ENCODE measurements around the gene MOSPD2.

DNA sequence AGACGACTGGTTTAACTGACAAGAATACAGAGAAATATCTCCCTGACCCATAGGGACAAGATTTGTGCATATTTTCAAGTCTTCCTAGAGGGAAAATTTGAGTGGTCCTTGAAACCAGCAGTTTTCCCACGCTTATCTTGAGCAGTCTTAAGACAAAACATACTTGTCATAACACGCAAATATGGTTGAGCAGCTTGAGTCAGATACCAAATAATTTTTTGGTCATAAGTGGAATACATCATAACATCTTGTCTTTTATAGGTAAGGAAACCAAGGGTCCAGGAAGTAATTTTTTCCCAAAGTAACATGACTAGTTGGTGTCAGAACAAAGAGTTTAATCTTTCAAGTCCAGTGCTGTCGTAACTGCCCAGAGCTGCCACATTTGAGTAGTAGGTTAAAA lies 50.5 kb downstream of the MOSPD2 start:
- TF ChIP-seq POLR2A (IDR thresholded peaks at IDR 0.05): no peak
- TF ChIP-seq, protein P1, sequence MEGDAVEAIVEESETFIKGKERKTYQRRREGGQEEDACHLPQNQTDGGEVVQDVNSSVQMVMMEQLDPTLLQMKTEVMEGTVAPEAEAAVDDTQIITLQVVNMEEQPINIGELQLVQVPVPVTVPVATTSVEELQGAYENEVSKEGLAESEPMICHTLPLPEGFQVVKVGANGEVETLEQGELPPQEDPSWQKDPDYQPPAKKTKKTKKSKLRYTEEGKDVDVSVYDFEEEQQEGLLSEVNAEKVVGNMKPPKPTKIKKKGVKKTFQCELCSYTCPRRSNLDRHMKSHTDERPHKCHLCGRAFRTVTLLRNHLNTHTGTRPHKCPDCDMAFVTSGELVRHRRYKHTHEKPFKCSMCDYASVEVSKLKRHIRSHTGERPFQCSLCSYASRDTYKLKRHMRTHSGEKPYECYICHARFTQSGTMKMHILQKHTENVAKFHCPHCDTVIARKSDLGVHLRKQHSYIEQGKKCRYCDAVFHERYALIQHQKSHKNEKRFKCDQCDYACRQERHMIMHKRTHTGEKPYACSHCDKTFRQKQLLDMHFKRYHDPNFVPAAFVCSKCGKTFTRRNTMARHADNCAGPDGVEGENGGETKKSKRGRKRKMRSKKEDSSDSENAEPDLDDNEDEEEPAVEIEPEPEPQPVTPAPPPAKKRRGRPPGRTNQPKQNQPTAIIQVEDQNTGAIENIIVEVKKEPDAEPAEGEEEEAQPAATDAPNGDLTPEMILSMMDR (IDR thresholded peaks at IDR 0.05): no peak
